ENCODE results near the gene RUFY3. TPM values are rescaled to one million over a fixed set of nuclear protein-coding genes. Genes with fewer than 3 reads are reported as not detected.

Gene RUFY3
- total and polyA plus RNA-seq, 2 of the 4 experiments (the other 2 are of a cell fraction) = 19.6 to 28.9 TPM

- Histone ChIP-seq H3K9me3 (ENCODE audit: control insufficient read depth, insufficient read depth, low read length) (no peaks in the 10 kb centered on the region), H3K56ac (ENCODE audit: extremely low read depth, insufficient read depth, low read length) (no peak overlapping the region), H3K36me3 (ENCODE audit: control insufficient read depth, insufficient read depth, low read length) (peaks cover 25% of the 10 kb centered on the region), H2BK5ac (ENCODE audit: low read depth, low read length, poor library complexity, severe bottlenecking) (no peak overlapping the region), H2BK20ac (ENCODE audit: low read depth, low read length) (no peak overlapping the region), H3K9ac (ENCODE audit: low read depth, low read length) (no peak overlapping the region), H3K27ac (ENCODE audit: insufficient read depth, low read length) (no peak overlapping the region), H2AK5ac (ENCODE audit: low read depth, low read length) (no peak overlapping the region), H2AFZ (replicated peaks; ENCODE audit: low read length, poor library complexity) (no peak overlapping the region), H3K14ac (replicated peaks; ENCODE audit: low read depth, low read length) (no peak overlapping the region), H3K9me1 (ENCODE audit: insufficient read depth, low read length) (peaks cover 3% of the 10 kb centered on the region; the same call in 1 of the 2 replicates), H2BK120ac (ENCODE audit: low read depth, low read length) (no peak overlapping the region), H2AK9ac (replicated peaks; ENCODE audit: low read depth, low read length, poor library complexity) (no peak overlapping the region), H3K23ac (ENCODE audit: low read depth, low read length) (no peak overlapping the region), H3K18ac (ENCODE audit: low read depth, low read length) (no peak overlapping the region), H3K4me1 (ENCODE audit: control insufficient read depth, insufficient read depth, low read length) (no peaks in the 10 kb centered on the region), H3K4ac (ENCODE audit: low read depth, low read length) (no peak overlapping the region), H4K5ac (ENCODE audit: low read depth, low read length) (no peak overlapping the region), H4K8ac (ENCODE audit: low read depth in 2 of 2, low read length in 2 of 2) (no peak overlapping the region), H3K79me1 (ENCODE audit: low read depth in 1 of 2, low read length in 2 of 2) (peaks cover 0 to 6% of the 10 kb centered on the region in 2 experiments; a peak in 2 of 4 replicates), H2BK15ac (ENCODE audit: low read depth, low read length) (no peak overlapping the region), H4K20me1 (ENCODE audit: insufficient read depth, low read length) (no peaks in the 10 kb centered on the region), H3K27me3 (ENCODE audit: control insufficient read depth, insufficient read depth, low read length) (no peaks in the 10 kb centered on the region), H3K4me3 (ENCODE audit: insufficient read depth, low read depth, low read length) (no peak overlapping the region), H3K4me2 (ENCODE audit: low read depth, low read length) (no peak overlapping the region), H4K91ac (ENCODE audit: insufficient read depth, low read depth, low read length) (no peak overlapping the region)
- intact Hi-C loops (cut with micrococcal nuclease) (no loop called here), dilution Hi-C loops (cut with HindIII; ENCODE audit: low sequenced_read_pairs, unreplicated experiment) (no loop called here), in situ Hi-C loops (cut with MboI; ENCODE audit: low sequenced_read_pairs) (no loop called here)
- ChIA-PET CTCF (no interaction called here), POLR2A (ENCODE audit: unreplicated experiment) (no interaction called here)
- no peak for TF ChIP-seq RAD21 (IDR thresholded peaks at IDR 0.05; ENCODE audit: low read length)
- TF ChIP-seq ELK1 (IDR thresholded peaks at IDR 0.05; ENCODE audit: borderline replicate concordance, low read depth, low read length) = no peak
- TF ChIP-seq RFX5 (IDR thresholded peaks at IDR 0.05; ENCODE audit: low read depth, low read length) = no peak
- TF ChIP-seq CTCF (conservative IDR thresholded peaks at IDR 0.05; ENCODE audit: low read depth, low read length) = no peak
- no peak for TF ChIP-seq CHD1 (IDR thresholded peaks at IDR 0.05; ENCODE audit: low read depth, low read length)
- no peak for TF ChIP-seq POLR2A (IDR thresholded peaks at IDR 0.05; ENCODE audit: low read depth, low read length)
- TF ChIP-seq BHLHE40 (IDR thresholded peaks at IDR 0.05; ENCODE audit: low read depth, low read length) = no peak
- TF ChIP-seq NFE2L2 (IDR thresholded peaks at IDR 0.05; ENCODE audit: low read depth, low read length) = no peak
- no peak for TF ChIP-seq MAFK (IDR thresholded peaks at IDR 0.05; ENCODE audit: low read depth, low read length)
- TF ChIP-seq MAZ (IDR thresholded peaks at IDR 0.05; ENCODE audit: borderline replicate concordance, low read depth, low read length) = no peak
- no peak for TF ChIP-seq RCOR1 (IDR thresholded peaks at IDR 0.05; ENCODE audit: insufficient replicate concordance, low read length)
- TF ChIP-seq CEBPB (IDR thresholded peaks at IDR 0.05; ENCODE audit: low read depth, low read length) = no peak
- no peak for TF ChIP-seq MXI1 (IDR thresholded peaks at IDR 0.05; ENCODE audit: borderline replicate concordance, low read depth, low read length)
- TF ChIP-seq, protein P1, sequence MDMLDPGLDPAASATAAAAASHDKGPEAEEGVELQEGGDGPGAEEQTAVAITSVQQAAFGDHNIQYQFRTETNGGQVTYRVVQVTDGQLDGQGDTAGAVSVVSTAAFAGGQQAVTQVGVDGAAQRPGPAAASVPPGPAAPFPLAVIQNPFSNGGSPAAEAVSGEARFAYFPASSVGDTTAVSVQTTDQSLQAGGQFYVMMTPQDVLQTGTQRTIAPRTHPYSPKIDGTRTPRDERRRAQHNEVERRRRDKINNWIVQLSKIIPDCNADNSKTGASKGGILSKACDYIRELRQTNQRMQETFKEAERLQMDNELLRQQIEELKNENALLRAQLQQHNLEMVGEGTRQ (IDR thresholded peaks at IDR 0.05; ENCODE audit: low read depth, low read length) = no peak
- TF ChIP-seq FOS (IDR thresholded peaks at IDR 0.05; ENCODE audit: low read depth, low read length) = no peak
- no peak for TF ChIP-seq SMC3 (IDR thresholded peaks at IDR 0.05; ENCODE audit: low read depth, low read length)
- WGBS, 2 experiments (ENCODE audit: extremely low coverage in 2 of 2, insufficient read length in 1 of 2) = 89% methylated on average over 3 of the region's 5 CpGs; no CpG with 5 or more reads in 1 of the 2 experiments
- ATAC-seq (ENCODE audit: low read depth) (no peak), DNase-seq (peak; percentile 15)
- BruUV-seq (replicated peaks) = no TSS peak
Measured at GRCh38 chr4:70802928-70803580, 81.3 kb downstream of the RUFY3 start.

Measured in IMR-90 (cell line).